HG03439 (cell line): ENCODE data around the gene TRERF1.

Experiments used
- ATAC-seq: cut with Tn5 transposase; IDR thresholded peaks from one replicate; pipeline ENCODE4 v1.9.1; 2021; ENCODE audit warnings: mild to moderate bottlenecking, moderate library complexity; ENCODE audit not compliant: unreplicated experiment

Gene TRERF1

GRCh38 chr6:42400886-42401612 is 50.7 kb downstream of the TRERF1 start:
- no peak for ATAC-seq

DNA sequence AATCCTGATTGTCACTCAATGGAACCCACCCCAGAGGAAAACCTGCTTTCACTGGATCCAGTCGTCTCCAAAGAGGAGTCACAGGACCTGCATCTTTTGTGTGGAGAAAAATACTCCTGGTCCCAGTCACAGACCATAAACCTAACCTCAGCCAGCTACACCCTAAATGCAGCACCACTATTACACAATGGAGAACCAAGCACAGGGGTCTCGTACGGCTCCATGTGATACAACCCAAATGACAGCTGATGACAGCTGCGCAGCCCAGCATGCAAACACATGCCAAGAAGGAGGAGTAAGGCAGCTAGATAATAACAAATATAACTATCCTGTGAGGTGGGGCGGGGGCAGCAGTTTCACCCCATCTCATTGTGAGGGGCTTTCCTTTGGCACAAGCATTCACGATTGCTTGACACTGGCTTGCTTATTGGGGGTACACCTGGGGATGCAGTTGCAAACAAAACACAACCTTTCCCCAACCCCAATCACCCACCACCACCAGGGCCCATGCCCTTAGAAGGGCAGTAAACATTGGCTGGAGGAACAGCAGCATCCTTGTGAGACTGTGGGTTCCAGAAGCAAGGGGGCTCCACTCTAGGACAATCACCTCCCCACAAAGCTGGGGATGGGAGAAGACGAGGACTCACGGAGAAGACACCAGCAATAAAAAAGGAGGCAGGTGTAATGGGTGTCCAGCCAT is 51.5 kb downstream of the TRERF1 start:
- ATAC-seq: no peak

DNA sequence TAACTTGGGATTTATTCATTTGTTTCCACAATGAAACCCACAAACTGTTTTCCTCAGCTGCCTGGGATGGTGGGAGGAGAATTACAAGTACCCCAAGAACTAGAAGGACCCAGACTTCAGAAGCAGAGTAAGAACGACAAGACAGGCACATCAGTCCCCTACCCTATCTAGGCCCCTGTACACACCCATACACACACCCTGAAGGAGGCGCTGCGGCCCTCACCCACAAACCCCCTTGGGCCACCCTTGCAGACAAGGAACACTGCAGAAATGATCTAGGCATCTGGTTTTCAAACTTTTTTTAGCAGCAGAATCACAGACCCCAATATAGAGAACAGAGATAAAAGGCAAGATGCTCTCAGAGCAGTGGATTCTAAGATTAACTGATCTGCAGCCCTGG is 55.0 kb downstream of the TRERF1 start:
- no peak for ATAC-seq

DNA sequence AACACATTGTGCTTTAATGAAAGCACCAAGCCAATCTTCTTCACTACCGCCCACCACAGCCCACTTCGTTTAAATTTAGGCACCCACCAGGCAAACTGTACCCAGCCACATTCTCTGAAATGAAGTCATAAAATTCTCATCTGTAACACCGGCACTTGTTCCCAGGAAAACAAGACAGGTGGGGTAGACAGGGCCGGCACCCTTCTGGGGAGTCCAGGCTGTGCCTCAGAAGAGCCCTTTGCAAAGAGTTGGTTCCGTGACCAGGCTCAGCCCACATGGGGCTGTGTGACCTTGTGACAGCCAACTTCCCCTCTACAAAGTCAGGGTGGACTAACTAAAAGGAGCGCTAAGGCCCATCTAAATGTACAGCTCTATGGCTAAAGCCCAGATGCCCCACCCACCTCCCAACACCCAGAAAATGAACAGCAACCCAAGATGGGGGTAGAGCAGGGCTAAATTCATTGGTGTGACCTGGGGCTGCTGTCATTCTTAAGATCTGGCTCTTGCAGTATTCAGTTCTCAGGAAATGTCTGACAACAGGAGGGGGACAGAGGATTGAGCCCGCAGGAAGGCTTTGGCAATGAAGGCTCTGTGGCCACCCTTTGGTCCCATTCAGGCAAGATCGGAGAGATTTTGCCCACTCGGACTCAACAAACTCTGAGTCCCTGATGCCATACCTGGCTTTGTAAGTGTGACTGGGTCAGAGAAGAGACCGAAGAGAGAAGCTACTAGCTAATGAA is 56.7 kb downstream of the TRERF1 start:
- no peak for ATAC-seq

DNA sequence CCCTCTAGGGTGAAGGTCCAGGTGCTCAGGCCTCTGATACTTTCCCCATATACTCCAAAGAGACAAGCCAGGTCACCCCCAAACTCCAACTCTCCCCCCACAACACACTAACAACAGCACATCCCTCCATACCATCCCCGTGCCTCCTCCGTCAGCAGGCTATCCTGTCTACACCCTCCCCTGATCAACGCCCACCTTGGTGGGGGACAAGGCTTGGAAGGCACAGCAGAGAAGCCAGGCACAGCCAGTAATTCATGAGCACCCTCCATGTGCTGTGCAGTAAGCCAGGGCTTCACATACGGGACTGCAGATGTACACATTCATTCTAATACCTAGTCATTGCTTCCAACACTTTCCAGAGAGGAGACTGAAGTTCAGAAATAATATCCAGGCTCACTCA is 57.6 kb downstream of the TRERF1 start:
- no peak for ATAC-seq

DNA sequence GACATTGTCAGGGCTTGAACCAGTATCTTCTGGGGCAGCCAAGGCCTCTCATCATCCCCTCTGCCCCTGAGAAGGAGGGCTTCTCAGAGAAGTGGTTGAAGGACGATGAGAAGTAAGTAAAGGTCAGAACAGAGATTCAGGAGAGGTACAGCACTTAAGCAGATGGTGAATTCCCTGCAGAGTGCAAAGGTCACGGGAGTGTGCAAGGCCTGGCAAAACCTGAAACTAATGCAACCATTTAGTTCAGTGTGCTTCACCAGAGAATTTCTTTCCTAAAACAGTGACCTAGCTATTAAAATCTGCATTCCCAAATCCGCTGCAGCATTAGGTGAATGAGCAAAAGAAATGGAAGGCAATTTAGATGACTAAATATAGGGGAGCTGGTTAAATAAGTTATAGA is 58.4 kb downstream of the TRERF1 start:
- no peak for ATAC-seq

DNA sequence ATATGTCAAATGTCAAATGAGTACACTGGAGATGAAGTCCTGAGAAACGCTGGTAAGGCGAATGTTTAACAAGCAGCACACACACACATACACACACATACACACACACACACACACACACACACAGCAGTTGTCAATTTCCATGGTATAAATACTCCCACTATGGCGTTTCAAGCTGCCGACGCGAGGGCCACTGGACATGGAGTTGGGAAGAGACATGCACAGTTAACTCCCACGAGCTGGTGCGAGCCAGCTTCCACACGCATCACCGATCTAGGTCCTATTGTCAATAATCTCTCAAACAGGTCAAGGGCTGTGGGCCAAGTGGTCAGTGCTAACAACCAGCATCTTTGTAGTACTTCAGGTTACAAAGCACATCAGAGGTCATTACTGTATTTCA is 58.9 kb downstream of the TRERF1 start:
- ATAC-seq: no peak

GRCh38 chr6:42391441-42391840 is 60.3 kb downstream of the TRERF1 start:
- no peak for ATAC-seq

DNA sequence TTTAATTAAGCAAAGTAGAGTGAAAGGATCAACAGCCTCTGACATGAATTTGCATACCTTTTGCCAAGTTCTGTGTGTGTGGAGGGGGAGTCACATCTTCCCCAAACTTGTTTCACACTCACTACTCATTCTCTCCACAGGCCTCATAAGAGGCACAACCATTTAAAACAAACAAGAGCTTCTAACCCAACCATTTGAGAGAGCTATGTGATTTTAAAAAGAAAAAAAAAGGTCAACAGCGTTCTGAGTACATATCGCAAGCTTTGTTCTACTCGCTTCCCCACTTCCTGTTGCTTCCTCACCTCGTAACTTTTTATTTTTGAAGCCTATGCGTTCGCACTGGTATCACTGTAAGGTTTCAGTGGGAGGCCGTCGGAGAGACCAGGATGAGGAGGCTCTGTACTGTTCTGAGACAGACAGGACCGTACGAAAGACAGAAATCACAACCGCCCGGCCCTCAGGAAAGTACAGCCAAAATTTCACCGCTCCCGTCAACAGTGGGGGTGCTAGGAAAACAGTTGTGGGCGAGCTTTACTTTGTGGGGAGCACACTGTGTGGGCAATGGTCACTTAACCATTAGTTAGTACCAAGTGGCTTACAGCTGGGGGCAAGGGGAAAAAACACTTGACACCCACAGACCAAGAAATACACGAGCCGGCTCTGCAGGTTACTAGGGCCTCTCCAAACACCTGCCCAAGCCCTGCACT is 61.3 kb downstream of the TRERF1 start:
- peak; percentile 68 for ATAC-seq

DNA sequence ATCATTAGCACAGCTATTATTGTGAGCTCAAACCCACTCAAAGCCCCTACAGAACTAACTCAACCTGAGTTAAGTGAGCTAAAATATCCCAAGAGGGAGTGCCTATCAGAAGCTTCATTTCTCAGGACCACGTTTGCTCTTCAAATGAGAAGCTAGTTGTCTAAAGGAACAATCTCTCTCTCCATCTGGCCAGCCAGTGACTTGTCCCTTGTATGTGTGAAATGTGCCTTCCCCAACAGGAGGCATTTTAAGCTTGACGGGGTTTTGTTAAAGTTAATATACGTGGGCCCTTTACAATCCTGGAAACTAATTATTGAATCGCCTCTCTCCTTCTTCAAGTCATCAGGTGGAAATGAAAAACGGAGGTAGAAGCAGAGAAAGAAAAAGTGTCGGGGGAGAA is 62.0 kb downstream of the TRERF1 start:
- no peak for ATAC-seq

GRCh38 chr6:42388046-42388445 is 63.7 kb downstream of the TRERF1 start:
- ATAC-seq: no peak

GRCh38 chr6:42387336-42387735 is 64.4 kb downstream of the TRERF1 start:
- no peak for ATAC-seq

- ATAC-seq: no peak
Measured at GRCh38 chr6:42385339-42385738, 66.4 kb downstream of the TRERF1 start.

- no peak for ATAC-seq
Measured at GRCh38 chr6:42383421-42384205, 68.1 kb downstream of the TRERF1 start.

GRCh38 chr6:42381850-42382249 is 69.9 kb downstream of the TRERF1 start:
- ATAC-seq: no peak

DNA sequence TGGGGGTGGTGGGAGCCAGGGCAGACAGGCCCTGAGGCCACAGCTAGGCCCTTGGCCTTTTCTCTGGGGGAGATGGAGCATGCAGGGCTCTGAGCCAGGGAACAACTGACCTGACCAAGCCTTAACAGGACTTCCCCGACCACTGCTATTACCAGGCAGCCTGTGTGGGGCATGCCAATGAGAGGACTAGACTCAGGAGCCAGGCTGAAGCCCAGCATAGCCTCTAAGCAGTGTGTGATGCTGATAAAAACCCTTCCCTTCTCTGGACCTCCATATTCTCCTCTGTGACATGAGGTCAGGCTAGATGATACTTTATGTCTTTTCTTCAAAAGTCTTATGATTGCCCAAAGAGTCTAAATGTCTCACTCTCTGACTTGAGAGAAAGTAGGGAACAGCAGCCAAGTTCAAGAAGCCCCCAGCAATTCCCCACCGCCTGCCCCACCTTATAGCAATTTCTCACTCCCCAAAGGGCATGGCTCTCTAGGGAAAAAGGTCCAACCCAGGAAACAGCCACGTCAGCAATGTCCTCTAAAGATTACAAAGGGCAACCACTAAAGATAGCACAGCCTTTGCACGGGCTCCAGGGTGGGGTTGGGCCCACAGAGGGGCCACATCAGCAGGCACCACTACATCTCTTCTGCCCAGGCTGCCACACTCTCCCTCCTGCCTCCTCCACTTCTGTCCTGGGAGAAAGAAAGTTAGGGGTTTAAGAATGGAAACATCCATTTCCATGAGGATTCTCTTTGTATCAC is 71.3 kb downstream of the TRERF1 start:
- ATAC-seq: no peak

GRCh38 chr6:42378536-42378935 is 73.2 kb downstream of the TRERF1 start:
- ATAC-seq: no peak

DNA sequence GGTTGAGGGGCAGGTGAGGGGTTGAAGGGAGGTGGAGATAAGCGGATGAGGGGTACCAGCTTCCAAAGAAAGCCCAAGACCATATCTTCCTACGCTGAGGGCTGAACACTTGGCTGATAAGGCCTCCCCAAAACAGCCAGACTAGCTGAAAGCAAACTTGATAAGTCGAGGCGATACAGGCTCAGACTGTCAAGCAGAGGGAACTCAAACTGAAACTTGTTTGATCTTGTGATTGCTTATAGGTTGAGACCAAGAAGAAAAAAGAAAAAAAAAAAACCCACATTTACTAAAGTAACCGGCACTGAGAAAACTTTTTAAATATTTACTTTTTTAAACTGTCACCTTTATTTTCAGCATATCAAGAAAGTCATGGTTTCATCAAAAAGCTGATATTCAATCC is 73.6 kb downstream of the TRERF1 start:
- ATAC-seq: no peak

DNA sequence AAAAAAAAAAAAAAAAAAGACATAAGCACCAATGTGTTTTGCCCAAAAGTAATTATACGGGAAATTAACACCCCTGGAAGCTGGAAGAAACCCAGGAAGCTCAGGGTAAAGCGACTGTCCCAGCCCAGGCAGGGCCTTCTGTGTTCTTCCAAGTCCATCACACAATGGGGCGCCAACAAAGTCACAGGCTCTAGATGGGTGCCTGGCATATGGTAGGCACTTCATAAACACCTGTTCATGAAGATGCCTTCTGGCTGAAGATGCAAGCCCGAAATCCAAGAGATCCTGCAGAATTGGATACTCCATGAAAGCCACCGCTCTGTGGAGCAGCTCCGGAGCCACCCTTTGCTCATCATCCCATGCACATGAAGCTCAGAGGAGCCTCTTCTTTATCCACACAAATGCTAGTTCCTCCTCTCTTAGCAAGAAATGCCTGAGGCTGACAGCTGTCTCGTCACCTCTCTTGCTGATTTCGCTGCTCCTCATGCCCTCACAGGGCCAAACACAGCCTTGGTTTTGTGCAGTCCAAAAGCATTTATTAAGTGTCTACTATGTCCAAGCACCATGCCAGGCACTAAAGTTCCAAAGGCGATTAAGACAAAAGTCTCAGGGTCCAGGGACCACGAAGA is 76.6 kb downstream of the TRERF1 start:
- ATAC-seq: no peak
